GM23338 (cell line): ENCODE data around the gene PCSK5.

Experiments used
- CREB1 ChIP-seq: fragments of 250-450 bp; sonication (Bioruptor Pico); IDR thresholded peaks from 2 replicates; pipeline ENCODE4 v1.5.0; 2020; ENCODE audit warnings: low read depth, mild to moderate bottlenecking, moderate library complexity
- CTCF ChIP-seq, 2 experiments: fragments of 200-600 bp in 1 of 2; sonication (generic) in 1 of 2; conservative IDR thresholded peaks; 2 replicates each; pipeline versions ENCODE4 v1.5.1 to v1.6.1; 2016 to 2017; ENCODE audit warnings: antibody characterized with exemption in 2 of 2, low read depth in 2 of 2, mild to moderate bottlenecking in 2 of 2, moderate library complexity in 1 of 2
- ETS1 ChIP-seq: IDR thresholded peaks from 2 replicates; pipeline ENCODE4 v1.6.1; 2016; ENCODE audit warnings: antibody characterized with exemption
- EZH2 ChIP-seq: fragments of 200-600 bp; sonication (generic); IDR thresholded peaks from one replicate; pipeline ENCODE4 v1.8.0; 2017; ENCODE audit warnings: antibody characterized with exemption, mild to moderate bottlenecking, low read depth; ENCODE audit not compliant: unreplicated experiment
- EZH2phosphoT487 ChIP-seq: fragments of 200-600 bp; sonication (generic); IDR thresholded peaks from one replicate; pipeline ENCODE4 v1.8.1; 2018; ENCODE audit warnings: antibody characterized with exemption; ENCODE audit not compliant: unreplicated experiment
- JUNB ChIP-seq: IDR thresholded peaks from one replicate; pipeline ENCODE4 v1.6.1; 2016; ENCODE audit warnings: antibody characterized with exemption; ENCODE audit not compliant: unreplicated experiment
- POLR2AphosphoS5 ChIP-seq: IDR thresholded peaks from 2 replicates; pipeline ENCODE4 v1.6.1; 2016; ENCODE audit warnings: antibody characterized with exemption, low read depth
- REST ChIP-seq: IDR thresholded peaks from one replicate; pipeline ENCODE4 v1.6.1; 2018; ENCODE audit warnings: antibody characterized with exemption; ENCODE audit not compliant: unreplicated experiment
- STAT1 ChIP-seq: IDR thresholded peaks from one replicate; pipeline ENCODE4 v1.6.1; 2016; ENCODE audit warnings: antibody characterized with exemption; ENCODE audit not compliant: unreplicated experiment
- ZNF114 ChIP-seq: fragments of 250-450 bp; sonication (Bioruptor Pico); IDR thresholded peaks from 2 replicates; pipeline ENCODE4 v1.5.0; 2020; ENCODE audit warnings: mild to moderate bottlenecking, moderate library complexity

GRCh38 chr9:76313771-76314170 lies 423.3 kb downstream of the PCSK5 start:
- TF ChIP-seq CTCF (conservative IDR thresholded peaks at IDR 0.05; ENCODE audit: low read depth in 2 of 2) (no peak), EZH2 (no peak), POLR2AphosphoS5 (no peak), REST (no peak), JUNB (no peak), ZNF114 (CRISPR knock-in tag) (no peak), CREB1 (CRISPR knock-in tag) (no peak), EZH2phosphoT487 (no peak), ETS1 (no peak), STAT1 (no peak)
